GM18858 (cell line): Measurements from ENCODE around the gene STUB1.
A peak's percentile ranks its signal among the peaks of the same experiment; 100 is the strongest.

ENCODE experiments used
- ATAC-seq: cut with Tn5 transposase; IDR thresholded peaks from one replicate; pipeline ENCODE4 v1.9.1; 2021; ENCODE audit not compliant: unreplicated experiment

The STUB1 gene

DNA sequence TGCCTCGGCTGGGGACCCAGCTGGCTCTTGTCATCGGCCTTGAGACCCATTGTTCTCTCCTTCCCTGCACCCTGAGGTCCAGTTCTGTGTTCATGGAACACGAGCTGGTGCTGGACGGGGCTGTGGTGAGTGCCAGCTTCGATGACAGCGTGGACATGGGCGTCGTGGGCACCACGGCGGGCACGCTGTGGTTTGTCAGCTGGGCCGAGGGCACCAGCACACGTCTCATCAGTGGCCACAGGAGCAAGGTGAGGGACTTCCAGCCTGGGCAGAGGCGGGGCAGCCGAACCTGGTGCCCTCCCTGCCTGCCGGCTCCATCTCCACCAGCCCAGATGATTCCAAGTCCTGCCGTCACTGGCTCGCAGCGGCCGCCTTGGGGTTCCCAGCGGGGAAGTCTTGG lies 17.6 kb upstream of the STUB1 start:
- no peak for ATAC-seq

DNA sequence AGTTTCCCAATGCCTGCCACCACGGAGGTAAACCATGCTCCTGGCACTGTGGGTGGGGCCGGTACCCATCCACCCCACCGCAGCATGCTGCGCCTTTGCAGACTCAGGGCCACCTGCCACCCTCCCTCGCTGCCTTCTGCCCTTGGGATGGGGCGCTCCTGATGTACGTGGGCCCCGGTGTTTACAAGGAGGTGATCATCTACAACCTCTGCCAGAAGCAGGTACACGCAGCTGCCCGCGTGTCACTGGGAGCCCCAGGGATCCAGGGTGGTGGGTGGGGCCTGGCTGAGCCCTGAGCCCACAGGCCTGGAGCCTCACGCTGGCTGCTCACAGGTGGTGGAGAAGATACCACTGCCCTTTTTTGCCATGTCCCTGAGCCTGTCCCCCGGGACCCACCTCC lies 13.6 kb upstream of the STUB1 start:
- no peak for ATAC-seq

DNA sequence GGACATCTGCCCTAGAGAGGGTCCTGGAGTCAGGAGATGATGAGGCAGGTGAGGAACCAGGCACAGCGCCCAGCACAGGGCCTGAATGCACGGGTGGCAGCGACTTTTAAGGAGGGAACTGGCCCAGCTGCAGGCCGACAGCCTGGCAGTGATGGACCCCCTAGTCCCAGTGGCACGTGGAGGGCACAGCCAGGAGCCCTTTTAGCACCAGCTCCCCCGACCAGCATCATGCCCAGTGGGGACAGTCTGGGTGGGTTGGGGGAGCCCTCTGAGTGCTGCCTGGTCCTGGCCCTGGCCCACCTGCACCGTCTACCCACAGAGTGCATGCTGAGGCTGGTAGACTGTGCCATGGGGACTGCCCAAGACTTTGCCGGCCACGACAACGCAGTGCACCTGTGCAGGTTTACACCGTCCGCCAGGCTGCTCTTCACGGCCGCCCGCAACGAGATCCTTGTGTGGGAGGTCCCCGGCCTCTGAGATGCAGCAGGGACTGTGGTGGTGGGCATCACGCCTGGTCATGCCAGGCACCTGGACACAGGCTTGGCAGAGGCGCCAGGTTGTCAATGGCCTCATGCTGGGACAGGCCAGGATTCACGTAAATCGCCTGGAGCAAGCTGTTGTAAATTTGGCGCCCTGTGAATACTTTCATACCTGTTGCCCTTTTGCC lies 13.0 kb upstream of the STUB1 start:
- no peak for ATAC-seq

DNA sequence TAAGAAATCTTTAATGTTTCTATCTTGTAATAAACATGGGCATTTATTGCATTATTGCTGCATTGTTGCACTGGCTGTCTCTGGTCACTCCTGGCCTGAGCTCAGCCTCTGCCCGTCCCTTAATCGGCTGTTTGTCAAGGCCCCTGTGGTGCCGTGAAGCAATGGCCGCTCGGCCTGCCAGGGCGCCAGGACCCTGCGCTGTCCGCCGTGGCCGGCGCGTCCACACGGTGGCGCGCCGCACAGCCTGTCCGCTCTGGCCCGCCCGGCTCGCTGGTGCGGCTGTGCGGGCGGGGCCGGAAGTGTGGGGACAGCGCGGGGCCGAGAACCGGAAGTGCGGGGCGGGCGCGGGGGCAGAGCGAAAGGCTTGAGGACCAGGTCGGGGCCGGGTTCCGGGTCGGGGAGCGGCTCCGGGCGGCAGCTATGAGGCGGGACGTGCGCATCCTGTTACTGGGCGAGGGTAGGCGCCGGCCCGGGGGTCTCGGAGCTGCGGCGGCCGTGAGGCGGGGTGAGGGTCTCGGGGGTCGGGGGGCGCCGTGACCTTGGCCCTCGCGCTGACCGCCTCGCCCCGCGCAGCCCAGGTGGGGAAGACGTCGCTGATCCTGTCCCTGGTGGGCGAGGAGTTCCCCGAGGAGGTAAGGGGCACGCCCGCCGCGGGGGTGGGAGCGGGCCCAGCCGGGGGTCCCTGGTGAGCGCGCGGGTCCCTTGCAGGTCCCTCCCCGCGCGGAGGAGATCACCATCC lies 12.3 kb upstream of the STUB1 start, which contains the start of gene RHOT2:
TSS of gene RHOT2 (plus strand) at position 353 of the 739 bp plus-strand sequence. CDS start at position 421, 68 bp downstream.
- peak; percentile 71 for ATAC-seq

DNA sequence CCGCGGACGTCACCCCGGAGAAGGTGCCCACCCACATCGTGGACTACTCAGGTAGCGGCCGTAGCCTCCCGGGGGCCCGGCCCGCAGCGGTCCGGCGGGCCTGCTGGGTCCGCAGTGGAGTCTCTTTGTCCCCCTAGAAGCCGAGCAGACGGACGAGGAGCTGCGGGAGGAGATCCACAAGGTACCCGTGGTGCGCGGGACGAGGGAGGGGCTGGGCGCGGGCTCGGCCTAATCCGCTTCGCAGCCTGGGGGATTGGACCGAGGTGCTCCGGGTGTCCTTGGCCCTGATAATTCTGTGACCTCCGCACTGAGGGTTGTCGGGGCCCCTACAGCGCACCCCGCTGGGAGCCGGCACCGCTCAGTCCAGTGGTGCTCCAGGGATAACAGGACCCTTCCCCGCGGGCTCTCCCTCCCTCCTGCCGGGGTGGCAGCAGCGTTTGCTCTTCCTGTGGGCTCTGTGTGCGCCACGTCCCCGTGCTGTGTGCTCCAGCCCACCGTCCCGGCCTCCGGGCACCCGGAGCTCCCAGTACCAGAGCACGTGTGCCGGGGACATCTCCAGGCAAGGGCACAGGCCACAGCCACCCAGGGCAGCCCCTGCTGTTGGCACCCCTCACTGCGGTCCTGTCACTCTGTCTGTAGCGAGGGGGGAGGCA lies 11.6 kb upstream of the STUB1 start:
- ATAC-seq, result no peak

DNA sequence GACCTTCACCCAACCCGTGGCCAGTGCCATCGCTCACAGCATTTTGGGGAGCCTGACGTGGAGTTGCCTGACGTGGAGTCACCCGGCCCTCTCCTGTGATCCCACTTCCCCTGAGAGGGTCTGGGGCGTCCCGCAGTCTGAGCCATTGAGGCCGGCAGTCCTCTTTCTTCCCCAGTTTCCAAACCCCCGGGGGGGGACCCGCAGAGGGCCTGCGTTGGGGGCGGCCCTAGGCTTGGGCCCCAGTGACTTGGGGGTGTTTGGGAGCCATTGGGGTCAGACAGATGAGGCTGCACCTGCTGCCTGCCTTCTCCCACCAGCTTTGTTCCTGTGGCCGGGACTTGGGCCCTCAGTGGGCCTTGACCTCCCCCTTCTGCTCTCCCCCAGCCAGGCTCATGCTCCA lies 10.5 kb upstream of the STUB1 start:
- no peak for ATAC-seq

DNA sequence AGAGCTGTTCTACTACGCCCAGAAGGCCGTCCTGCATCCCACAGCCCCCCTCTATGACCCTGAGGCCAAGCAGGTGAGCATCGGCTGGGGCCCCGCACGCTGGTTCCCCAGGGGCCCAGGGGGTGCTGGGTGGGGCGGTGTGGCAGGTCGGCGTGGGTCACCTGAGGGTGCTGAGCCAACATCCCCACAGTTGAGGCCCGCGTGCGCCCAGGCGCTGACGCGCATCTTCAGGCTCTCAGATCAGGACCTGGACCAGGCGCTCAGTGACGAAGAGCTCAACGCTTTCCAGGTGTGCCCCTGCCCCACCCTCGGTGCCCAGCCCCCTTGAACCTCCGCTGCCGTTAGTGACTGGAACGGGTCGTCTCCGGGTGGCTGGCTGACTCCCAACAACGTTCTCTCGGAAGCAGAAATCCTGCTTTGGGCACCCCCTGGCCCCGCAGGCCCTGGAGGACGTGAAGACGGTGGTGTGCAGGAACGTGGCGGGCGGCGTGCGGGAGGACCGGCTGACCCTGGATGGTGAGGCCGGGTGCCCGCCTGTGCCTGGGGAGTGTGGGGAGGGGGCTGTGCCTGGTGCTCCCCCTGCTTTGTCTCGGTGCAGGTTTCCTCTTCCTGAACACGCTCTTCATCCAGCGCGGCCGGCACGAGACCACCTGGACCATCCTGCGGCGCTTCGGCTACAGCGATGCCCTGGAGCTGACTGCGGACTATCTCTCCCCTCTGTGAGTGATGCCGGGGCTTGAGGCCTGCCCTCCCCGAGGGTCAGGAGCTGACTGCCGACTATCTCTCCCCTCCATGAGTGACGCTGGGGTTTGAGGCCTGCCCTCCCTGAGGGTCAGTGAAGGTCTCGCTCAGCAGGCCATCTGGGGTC lies 9.5 kb upstream of the STUB1 start:
- no peak for ATAC-seq

DNA sequence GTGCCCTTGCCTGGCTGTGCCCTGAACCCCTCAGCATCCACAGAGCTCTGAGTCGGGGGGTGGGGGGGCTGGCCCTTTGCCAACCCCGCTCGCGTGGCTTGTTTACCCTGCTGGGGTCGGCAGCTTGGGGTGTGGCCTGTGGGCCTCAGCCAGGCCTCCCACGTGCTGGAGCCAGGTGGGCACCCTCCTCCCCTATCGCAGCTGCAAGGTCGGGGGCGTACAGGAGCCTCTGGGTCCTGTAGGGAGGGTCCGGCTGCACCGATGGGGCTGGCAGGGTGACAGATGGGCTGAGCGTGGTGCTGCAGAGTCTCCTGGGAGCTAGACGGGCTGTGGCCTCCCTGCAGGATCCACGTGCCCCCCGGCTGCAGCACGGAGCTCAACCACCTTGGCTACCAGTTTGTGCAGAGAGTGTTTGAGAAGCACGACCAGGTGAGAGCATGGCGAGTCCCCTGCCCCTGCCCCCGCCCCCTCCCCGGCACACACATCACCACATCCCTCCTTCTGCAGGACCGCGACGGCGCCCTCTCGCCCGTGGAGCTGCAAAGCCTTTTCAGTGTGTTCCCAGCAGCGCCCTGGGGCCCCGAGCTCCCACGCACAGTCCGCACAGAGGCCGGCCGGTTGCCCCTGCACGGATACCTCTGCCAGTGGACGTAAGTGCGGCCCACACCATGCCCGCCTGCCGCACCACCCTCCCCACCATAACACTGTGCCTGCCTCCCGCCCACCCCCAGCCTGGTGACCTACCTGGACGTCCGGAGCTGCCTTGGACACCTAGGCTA lies 8.7 kb upstream of the STUB1 start:
- no peak for ATAC-seq

GRCh38 chr16:672371-672770 lies 7.8 kb upstream of the STUB1 start:
- no peak for ATAC-seq

GRCh38 chr16:672851-673250 lies 7.4 kb upstream of the STUB1 start:
- ATAC-seq, result no peak

DNA sequence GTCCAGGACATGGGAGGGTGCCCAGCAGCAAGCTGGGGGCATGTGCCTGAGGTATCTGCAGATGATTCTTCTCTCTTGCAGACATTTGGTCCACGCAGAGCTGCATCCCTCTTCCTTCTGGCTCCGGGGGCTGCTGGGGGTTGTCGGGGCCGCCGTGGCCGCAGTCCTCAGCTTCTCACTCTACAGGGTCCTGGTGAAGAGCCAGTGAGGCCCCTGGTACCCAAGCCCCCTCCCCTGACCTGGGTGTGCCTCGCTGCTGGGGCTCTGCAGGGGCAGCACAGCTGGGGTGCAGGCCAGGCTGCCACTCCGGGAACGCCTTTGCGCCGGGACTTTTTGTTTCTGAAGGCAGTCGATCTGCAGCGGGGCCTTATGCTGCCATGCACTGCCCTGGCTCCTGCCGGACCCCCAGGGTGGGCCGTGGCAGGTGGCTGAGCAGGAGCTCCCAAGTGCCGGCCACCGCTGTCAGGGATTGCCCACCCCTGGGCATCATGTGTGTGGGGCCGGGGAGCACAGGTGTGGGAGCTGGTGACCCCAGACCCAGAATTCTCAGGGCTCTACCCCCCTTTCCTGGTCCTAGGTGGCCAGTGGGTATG lies 6.7 kb upstream of the STUB1 start:
- no peak for ATAC-seq

- ATAC-seq, result no peak
These were observed 5.9 kb upstream of the STUB1 start for GRCh38 chr16:674214-674881.

- no peak for ATAC-seq
These were observed 5.0 kb upstream of the STUB1 start, which contains the start of gene RHBDL1 for GRCh38 chr16:674968-675883. Gene RHBDL1, plus strand, starts transcription at chr16:675671. Its CDS starts 120 bp downstream, at chr16:675791.

- ATAC-seq, result no peak
These were observed 4.2 kb upstream of the STUB1 start for GRCh38 chr16:675884-676564.

DNA sequence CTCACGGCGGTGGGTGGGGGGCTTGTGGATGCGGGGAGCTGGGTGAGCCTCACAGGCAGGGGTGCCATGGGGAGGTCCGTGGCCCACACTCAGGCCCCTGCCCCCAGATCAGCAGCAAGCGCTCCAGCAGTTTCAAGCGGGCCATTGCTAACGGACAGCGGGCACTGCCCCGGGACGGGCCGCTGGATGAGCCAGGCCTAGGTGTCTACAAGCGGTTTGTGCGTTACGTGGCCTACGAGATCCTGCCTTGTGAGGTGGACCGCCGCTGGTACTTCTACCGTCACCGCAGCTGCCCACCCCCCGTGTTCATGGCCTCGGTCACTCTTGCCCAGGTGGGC lies 3.7 kb upstream of the STUB1 start:
- ATAC-seq, result no peak

- ATAC-seq, result no peak
These were observed 3.3 kb upstream of the STUB1 start for GRCh38 chr16:676913-677312.

DNA sequence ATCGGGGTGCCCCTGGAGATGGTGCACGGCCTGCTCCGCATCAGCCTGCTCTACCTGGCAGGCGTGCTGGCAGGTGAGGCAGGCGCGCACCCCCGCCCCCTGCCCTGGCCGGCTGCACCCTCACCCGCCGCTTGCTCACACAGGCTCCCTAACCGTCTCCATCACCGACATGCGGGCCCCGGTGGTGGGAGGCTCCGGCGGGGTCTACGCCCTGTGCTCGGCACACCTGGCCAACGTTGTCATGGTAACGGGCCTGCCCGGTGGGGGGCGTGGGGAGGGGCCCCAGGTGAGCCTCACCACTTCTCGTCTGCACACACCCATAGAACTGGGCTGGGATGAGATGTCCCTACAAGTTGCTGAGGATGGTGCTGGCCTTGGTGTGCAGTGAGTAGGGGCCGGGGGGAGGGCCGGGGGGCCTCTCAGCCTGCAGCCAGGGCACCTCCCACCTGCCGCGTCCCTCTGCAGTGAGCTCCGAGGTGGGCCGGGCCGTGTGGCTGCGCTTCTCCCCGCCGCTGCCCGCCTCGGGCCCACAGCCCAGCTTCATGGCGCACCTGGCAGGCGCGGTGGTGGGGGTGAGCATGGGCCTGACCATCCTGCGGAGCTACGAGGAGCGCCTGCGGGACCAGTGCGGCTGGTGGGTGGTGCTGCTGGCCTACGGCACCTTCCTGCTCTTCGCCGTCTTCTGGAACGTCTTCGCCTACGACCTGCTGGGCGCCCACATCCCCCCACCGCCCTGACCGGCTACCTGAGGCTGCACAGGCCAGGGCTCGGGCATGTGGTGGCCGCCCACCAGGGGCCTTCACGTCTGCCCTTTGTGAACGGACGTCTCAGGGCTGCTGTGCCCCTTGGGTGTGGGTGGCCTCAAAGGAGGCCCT lies 2.7 kb upstream of the STUB1 start:
- ATAC-seq, result no peak
